ENCODE measurements around the gene ADIPOR1.

Gene ADIPOR1

GRCh38 chr1:202974856-202975255 lies 16.7 kb upstream of the ADIPOR1 start:
- no peak overlapping the region for H3K4me3 ChIP-seq
- no peak overlapping the region for H3K27ac ChIP-seq

- Histone ChIP-seq H3K4me3 (no peak overlapping the region), H3K27ac (no peak overlapping the region)
These were observed 13.9 kb upstream of the ADIPOR1 start for GRCh38 chr1:202972046-202972445.

GRCh38 chr1:202968895-202969295 lies 10.8 kb upstream of the ADIPOR1 start:
- peak overlapping the region in 14 of 21 experiments; percentile 2 to 92 (median 74) for H3K27ac ChIP-seq
- H3K4me3 ChIP-seq = no peak overlapping the region

GRCh38 chr1:202968351-202968750 lies 10.2 kb upstream of the ADIPOR1 start:
- Histone ChIP-seq H3K27ac (peak overlapping the region in 12 of 21 experiments; percentile 63 to 92 (median 84)), H3K4me3 (peak overlapping the region in 3 of 7 experiments; percentile 65 to 91 (median 73))

- Histone ChIP-seq H3K4me3 (peak overlapping the region; percentile 49 to 93 (median 82)), H3K27ac (peak overlapping the region in 20 of 21 experiments; percentile 13 to 93 (median 78))
These were observed 9.7 kb upstream of the ADIPOR1 start for GRCh38 chr1:202967684-202968281.

GRCh38 chr1:202966006-202966898 lies 8.1 kb upstream of the ADIPOR1 start:
- Histone ChIP-seq H3K27ac (peak overlapping the region; percentile 60 to 96 (median 91)), H3K4me3 (peak overlapping the region; percentile 49 to 93 (median 82))

- Histone ChIP-seq H3K27ac (peak overlapping the region in 19 of 21 experiments; percentile 32 to 96 (median 89)), H3K4me3 (peak overlapping the region in 5 of 7 experiments; percentile 3 to 93 (median 73))
These were observed 7.3 kb upstream of the ADIPOR1 start for GRCh38 chr1:202965422-202965821.

GRCh38 chr1:202964791-202965410 lies 6.8 kb upstream of the ADIPOR1 start:
- Histone ChIP-seq H3K4me3 (no peak overlapping the region), H3K27ac (peak overlapping the region in 19 of 21 experiments; percentile 15 to 94 (median 68))

- Histone ChIP-seq H3K27ac (no peak overlapping the region), H3K4me3 (no peak overlapping the region)
These were observed 3.2 kb upstream of the ADIPOR1 start for GRCh38 chr1:202961220-202961880.

GRCh38 chr1:202959276-202959620 lies 1.1 kb upstream of the ADIPOR1 start:
- Histone ChIP-seq H3K4me3 (no peak overlapping the region), H3K27ac (peak overlapping the region in 7 of 21 experiments; percentile 4 to 100 (median 96))

- H3K4me3 ChIP-seq = peak overlapping the region; percentile 54 to 97 (median 76)
- peak overlapping the region in 17 of 21 experiments; percentile 44 to 100 (median 96) for H3K27ac ChIP-seq
These were observed 598 bp upstream of the ADIPOR1 start for GRCh38 chr1:202958544-202959275.

- H3K4me3 ChIP-seq = peak overlapping the region; percentile 54 to 97 (median 76)
- peak overlapping the region in 18 of 21 experiments; percentile 90 to 100 (median 97) for H3K27ac ChIP-seq
These were observed 1.1 kb downstream of the ADIPOR1 start for GRCh38 chr1:202956969-202957368.

- H3K27ac ChIP-seq = peak overlapping the region in 19 of 21 experiments; percentile 8 to 85 (median 66)
- peak overlapping the region in 1 of 7 experiments; percentile 1 for H3K4me3 ChIP-seq
These were observed 3.9 kb downstream of the ADIPOR1 start for GRCh38 chr1:202954057-202954745.

- Histone ChIP-seq H3K4me3 (no peak overlapping the region), H3K27ac (peak overlapping the region in 16 of 21 experiments; percentile 8 to 85 (median 67))
These were observed 4.7 kb downstream of the ADIPOR1 start for GRCh38 chr1:202953392-202953791.

GRCh38 chr1:202952818-202953217 lies 5.3 kb downstream of the ADIPOR1 start:
- Histone ChIP-seq H3K27ac (peak overlapping the region in 19 of 21 experiments; percentile 2 to 85 (median 73)), H3K4me3 (no peak overlapping the region)

- Histone ChIP-seq H3K4me3 (no peak overlapping the region), H3K27ac (peak overlapping the region in 20 of 21 experiments; percentile 2 to 84 (median 68))
These were observed 6.0 kb downstream of the ADIPOR1 start for GRCh38 chr1:202952099-202952498.

- Histone ChIP-seq H3K27ac (peak overlapping the region in 9 of 21 experiments; percentile 12 to 84 (median 75)), H3K4me3 (no peak overlapping the region)
These were observed 6.7 kb downstream of the ADIPOR1 start for GRCh38 chr1:202951437-202951836.

- no peak overlapping the region for H3K4me3 ChIP-seq
- H3K27ac ChIP-seq = no peak overlapping the region
These were observed 12.6 kb downstream of the ADIPOR1 start for GRCh38 chr1:202945483-202945882.
